HG03280 (cell line): ENCODE results near the gene SOCS7.
"Not testable (repeated sequence)": the region's sequence is repeated elsewhere in the genome, so short reads cannot be mapped to it uniquely, and the experiment has no call there.

Experiments used
- ATAC-seq: cut with Tn5 transposase; IDR thresholded peaks from one replicate; pipeline ENCODE4 v1.9.1; 2021; ENCODE audit warnings: mild to moderate bottlenecking, moderate library complexity; ENCODE audit not compliant: unreplicated experiment

Gene SOCS7

DNA sequence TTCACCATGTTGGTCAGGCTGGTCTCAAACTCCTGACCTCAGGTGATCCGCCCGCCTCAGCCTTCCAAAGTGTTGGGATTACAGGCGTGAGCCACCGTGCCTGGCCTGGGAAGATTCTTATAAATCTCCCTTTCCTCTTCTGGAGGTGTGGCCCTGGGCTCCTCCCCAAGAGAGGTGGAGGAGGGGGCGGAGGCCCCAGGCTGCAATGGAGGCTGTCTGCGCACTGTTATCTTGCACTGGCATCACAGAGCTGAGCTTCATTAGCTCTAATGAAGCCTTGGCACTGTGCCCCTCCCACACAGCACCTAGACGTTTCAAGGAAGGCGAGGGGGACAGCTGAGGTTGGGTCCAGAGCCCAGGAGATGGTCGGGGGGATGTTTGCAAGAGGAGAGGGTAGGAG is 84.2 kb downstream of the SOCS7 start:
- no peak for ATAC-seq

DNA sequence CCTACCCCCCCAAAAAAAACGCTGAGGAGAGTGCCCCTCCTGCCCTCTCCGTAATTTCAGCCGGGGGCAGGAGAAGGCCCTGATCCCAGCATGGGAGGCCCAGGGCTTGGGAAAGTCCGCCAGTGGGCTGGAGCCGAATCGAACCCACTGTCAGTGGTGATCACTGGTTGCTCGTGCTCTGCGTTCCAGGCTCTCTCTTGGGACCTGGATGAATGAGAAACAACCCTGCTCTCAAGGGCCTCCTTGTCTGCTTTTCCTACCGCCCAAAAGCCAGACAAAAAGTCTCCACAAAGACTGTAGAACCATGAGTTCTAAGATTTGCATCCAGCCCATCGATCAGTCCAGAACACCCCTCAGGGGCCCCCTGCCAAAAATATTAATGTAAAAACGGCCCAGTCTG is 84.7 kb downstream of the SOCS7 start:
- no peak for ATAC-seq

GRCh38 chr17:38437313-38437712 is 85.7 kb downstream of the SOCS7 start:
- ATAC-seq, result not testable (repeated sequence)

- ATAC-seq, result no peak
These were observed 87.8 kb downstream of the SOCS7 start for GRCh38 chr17:38439436-38439835.

DNA sequence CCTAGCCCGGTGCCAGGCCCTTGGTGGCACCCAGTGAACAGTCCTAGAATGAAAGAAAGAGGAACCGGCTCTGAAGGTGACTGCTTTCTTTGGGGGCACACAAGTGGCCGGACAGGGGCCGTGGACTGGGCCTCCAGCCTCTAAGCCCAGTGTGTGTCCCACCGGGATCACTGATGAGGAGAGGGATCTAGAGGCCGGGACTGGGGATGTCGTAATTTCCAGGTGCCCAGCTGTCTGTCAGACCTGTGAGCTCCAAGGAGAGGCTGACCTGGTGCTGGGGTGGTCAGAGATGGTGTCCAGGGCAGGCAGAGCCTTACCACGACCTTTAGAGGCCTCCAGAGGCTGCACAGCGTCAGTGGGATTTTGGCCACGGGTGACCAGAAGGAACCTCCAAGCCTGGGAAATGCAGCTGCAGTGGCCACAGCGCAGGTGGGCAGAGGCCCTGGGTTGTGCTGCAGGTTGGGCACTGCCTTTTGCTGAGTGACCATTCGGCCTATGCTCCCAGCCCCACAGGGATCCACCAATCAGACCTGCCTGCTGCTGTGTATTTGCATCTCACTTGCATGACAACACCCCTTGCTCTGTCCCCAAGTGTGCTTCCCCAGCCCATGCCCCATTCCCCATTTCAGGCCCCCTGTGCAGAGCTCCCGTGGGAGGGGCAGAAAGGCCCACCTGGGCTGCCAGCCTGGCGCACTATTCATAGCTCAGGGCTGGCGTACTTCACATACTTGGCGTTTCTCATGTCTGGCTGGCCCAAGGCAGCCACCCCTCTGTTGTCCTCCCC is 89.2 kb downstream of the SOCS7 start:
- no peak for ATAC-seq

GRCh38 chr17:38441429-38442061 is 89.9 kb downstream of the SOCS7 start:
- no peak for ATAC-seq

DNA sequence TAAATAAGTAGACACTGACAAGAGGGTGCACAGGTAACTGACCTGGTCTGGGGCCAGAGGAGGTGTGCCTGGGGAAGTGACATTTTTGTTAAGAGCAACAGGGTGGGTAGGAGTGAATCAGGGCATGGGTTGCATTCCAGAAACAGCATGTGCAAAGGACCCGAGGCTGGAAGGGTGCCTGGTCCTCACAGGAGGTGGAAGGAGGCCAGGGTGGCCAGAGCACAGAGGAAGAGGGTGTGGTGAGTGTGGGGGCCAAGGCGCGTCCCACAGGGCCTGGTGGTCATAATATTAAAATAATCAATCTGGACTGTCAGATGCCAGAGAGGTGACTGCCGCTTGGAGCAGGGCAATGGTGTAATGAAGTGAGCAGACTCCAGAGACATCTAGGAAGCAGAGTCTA is 90.9 kb downstream of the SOCS7 start:
- ATAC-seq, result no peak

- ATAC-seq, result no peak
These were observed 91.8 kb downstream of the SOCS7 start for GRCh38 chr17:38443356-38444031.

- no peak for ATAC-seq
These were observed 92.5 kb downstream of the SOCS7 start for GRCh38 chr17:38444151-38444550.

GRCh38 chr17:38447502-38448085 is 96.0 kb downstream of the SOCS7 start:
- no peak for ATAC-seq

DNA sequence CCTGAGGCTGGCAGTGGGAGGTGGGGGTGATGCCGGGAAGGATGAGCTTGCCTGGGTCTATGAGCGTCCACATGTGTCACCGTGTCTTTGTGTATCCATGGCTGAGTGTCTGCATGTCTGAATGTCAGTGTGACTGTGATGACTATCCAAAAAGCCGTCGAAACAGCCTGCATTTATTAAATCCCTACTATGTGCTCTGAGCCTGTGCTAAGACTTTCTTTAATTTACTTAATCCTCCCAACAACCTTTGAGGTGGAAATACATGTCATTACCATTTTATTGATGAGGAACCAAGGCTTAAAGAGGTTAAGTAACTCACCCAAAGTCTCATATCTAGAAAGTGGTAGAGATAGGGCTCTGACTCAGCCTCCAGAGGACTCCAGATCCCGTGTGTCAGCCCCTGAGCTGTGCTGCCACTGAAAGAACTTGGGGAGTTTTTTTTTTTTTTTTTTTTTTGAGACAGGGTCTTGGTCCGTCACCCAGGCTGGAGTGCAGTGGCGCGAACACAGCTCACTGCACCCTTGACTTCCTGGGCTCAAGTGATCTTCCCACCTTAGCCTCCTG is 96.6 kb downstream of the SOCS7 start:
- no peak for ATAC-seq

GRCh38 chr17:38449364-38449763 is 97.7 kb downstream of the SOCS7 start:
- no peak for ATAC-seq

- no peak for ATAC-seq
These were observed 98.9 kb downstream of the SOCS7 start for GRCh38 chr17:38450557-38451029.

DNA sequence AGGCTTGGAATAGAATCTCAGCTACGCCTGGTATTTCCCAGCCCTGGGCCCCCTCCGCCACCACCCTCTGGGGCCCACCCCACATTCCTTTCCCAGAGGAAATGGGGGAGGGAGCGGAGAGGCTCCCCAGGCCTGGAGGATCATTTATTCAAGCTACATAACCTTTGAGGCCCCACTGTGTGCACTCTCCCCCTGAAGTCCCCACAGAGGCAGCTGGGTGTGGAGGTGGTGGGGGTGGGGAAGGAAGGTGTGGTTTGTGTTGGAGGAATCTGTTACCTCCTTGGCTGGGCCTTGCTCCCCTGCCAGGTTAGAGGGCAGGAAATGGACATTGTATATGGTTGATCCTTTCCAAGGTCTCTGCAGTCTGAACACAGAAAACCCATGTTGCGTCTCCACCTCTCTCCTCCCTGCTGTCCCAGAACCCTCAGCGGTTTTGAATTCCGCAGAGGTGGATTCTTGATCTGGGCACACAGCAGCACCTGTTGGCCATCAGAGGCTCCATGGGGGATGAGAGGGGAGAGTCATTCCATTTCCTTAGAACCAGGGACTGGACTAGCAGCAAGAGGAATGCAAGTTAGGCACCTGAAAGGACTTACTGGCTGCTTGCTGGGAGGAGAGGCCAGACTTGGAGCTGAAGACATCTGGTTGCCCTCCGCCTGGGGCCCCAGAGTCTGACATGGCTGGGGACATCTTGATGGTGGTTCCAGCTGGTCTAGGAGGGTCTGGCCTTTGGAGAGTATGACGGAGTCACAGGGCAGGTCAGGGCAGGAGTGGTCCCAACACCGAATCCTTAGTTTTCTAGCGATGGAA is 99.6 kb downstream of the SOCS7 start:
- no peak for ATAC-seq

- no peak for ATAC-seq
These were observed 100.3 kb downstream of the SOCS7 start for GRCh38 chr17:38451840-38452529.

DNA sequence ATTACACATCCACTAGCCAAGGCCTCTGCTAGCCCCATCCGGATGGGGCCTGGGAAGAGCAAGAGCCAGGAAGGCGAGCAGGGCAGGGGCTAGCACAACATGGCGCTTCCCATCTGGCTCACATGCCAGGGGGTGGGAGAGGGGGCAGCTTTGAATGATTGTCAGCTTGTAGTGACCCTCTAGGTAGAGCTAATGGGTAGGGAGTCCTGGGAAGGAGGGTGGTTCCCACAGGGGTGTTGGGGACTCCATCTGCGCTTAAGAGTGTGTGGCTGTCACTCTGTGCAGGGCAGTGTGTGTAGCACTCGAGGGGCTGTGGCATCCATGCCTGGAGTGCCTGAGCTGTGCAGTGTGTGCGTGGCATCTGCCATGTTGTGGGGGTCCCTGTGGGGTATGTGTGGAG is 101.1 kb downstream of the SOCS7 start:
- no peak for ATAC-seq

- no peak for ATAC-seq
These were observed 102.3 kb downstream of the SOCS7 start for GRCh38 chr17:38453951-38454421.

DNA sequence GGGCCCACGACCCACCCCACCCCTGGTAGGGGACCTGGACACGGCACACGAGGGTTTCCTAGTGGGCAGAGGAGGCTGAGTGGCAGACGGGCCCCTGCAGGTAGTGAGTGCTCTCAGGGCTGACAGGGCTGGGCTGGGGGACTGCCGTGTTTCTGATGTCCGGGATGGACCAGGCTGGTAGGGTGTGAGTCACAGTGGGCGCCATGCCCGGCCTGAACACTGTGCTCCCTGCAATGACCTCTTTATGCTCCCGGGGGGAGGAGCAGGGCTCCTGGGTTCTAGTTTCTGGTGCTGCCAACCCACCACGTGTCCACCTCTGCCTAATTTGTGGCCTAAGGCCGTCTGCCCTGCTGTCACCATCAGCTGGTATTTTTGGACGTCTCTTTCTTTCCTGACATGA is 102.9 kb downstream of the SOCS7 start:
- ATAC-seq, result no peak
